ENCODE data around the gene ELFN1. TPM values are rescaled to one million over a fixed set of nuclear protein-coding genes. Genes with fewer than 3 reads are reported as not detected.

Gene ELFN1
- total and polyA plus RNA-seq, 12 donors, result 0.05 to 2.8 (median 0.86) TPM

DNA sequence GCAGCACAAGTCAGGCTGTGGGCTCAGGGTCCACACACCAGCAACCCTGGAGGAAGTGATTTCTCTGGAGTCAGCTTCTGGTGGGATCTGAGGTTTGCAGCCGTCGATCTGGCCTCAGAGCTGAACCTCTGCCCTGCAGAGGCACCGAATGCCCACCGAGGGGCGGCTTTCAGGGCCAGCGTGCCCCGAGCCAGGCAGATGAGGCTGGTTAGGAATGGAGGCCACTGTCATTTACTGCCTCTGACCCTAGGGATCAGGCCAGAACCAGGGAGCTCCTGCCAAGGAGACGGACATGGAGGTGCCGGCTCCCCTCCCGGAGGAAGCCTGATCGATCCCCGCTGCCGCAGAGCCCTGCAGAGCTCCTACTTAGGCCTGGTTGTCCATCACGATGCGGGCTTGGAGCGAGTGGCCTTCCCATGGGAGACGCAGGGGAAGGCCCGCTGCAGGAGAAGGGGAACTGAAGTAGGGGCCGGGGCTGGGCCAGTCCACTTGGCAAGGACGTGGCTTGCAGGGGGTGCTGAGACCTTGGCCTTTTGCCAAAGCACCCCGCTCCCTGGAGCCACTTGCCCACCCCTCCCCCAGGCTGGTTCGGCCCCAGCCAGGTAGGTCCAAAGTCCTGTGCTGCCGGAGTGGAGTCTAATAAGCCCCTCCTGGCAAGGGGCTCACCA lies 19.6 kb upstream of the ELFN1 start:
- Histone ChIP-seq H3K4me1 (replicated peaks in 1 of 2) (peaks cover 0 to 14% of the 10 kb centered on the region in 2 donors), H3K27ac (no peak overlapping the region), H3K27me3 (no peaks in the 10 kb centered on the region), H3K36me3 (replicated peaks in 1 of 2) (no peaks in the 10 kb centered on the region), H3K9me3 (replicated peaks in 1 of 3) (no peaks in the 10 kb centered on the region), H3K4me3 (no peak overlapping the region)
- no peak for DNase-seq
- TF ChIP-seq, protein P1, sequence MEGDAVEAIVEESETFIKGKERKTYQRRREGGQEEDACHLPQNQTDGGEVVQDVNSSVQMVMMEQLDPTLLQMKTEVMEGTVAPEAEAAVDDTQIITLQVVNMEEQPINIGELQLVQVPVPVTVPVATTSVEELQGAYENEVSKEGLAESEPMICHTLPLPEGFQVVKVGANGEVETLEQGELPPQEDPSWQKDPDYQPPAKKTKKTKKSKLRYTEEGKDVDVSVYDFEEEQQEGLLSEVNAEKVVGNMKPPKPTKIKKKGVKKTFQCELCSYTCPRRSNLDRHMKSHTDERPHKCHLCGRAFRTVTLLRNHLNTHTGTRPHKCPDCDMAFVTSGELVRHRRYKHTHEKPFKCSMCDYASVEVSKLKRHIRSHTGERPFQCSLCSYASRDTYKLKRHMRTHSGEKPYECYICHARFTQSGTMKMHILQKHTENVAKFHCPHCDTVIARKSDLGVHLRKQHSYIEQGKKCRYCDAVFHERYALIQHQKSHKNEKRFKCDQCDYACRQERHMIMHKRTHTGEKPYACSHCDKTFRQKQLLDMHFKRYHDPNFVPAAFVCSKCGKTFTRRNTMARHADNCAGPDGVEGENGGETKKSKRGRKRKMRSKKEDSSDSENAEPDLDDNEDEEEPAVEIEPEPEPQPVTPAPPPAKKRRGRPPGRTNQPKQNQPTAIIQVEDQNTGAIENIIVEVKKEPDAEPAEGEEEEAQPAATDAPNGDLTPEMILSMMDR (IDR thresholded peaks at IDR 0.05), result no peak
- TF ChIP-seq POLR2A (IDR thresholded peaks at IDR 0.05), result no peak
- WGBS, 4 donors, result 60 to 94% (median 83%) methylated on average over 1 to 23 of the region's 23 CpGs
- intact Hi-C loops (cut with DNase I), result no loop called here

DNA sequence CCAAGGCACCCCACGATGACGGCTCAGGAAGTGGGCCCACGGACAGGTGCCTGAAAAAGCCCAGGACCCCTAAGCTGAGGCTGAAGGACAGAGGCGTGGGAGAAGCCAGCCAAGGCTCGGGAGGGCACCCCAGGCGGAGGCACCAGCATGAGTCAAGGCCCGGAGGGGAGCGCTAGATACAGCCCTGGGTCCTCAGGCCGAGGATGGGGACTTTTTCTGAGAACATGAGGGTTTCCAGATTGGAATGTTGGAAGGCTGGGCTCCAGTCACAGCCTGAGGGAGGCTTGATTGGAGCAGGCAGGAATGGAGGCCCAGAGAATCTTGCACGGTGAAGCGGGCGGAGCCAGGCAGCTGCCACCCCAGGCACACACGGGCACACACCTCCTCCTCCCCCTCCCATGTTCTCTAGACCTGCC lies 19.0 kb upstream of the ELFN1 start:
- Histone ChIP-seq H3K36me3 (replicated peaks in 1 of 2) (no peaks in the 10 kb centered on the region), H3K9me3 (replicated peaks in 1 of 3) (no peaks in the 10 kb centered on the region), H3K4me3 (no peak overlapping the region), H3K27me3 (no peaks in the 10 kb centered on the region), H3K4me1 (replicated peaks in 1 of 2) (peaks cover 0 to 14% of the 10 kb centered on the region in 2 donors), H3K27ac (no peak overlapping the region)
- TF ChIP-seq, protein P1 (IDR thresholded peaks at IDR 0.05), result no peak
- intact Hi-C loops (cut with DNase I), result no loop called here
- no peak for DNase-seq
- 83 to 86% (median 85%) methylated on average over 9 to 13 of the region's 13 CpGs for WGBS, 4 donors

DNA sequence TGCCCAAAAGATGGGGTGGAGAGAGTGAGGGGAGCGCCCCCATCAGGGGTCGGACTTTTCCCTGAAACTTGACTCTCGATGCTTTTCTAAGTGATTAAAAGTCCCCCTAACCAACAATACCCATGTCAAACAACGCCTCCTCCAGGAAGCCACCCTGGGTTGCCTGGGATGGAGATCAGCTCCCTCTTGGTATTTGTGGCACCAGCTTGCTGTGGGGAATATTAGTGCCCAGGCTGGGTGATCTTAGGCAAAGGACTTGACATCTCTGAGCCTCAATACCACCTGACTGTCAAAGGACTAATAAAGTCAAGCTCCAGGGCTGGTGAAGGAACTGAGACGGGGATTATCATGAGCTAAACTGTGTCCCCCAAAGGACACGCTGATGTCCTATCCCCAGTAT lies 18.2 kb upstream of the ELFN1 start:
- Histone ChIP-seq H3K27ac (no peak overlapping the region), H3K9me3 (replicated peaks in 1 of 3) (no peaks in the 10 kb centered on the region), H3K36me3 (replicated peaks in 1 of 2) (no peaks in the 10 kb centered on the region), H3K4me3 (no peak overlapping the region), H3K27me3 (peaks cover 4% of the 10 kb centered on the region), H3K4me1 (replicated peaks in 1 of 2) (peaks cover 0 to 14% of the 10 kb centered on the region in 2 donors)
- DNase-seq, result no peak
- intact Hi-C loops (cut with DNase I), result no loop called here
- 73 to 84% (median 82%) methylated on average over 2 to 6 of the region's 6 CpGs for WGBS, 4 donors
- TF ChIP-seq, protein P1 (IDR thresholded peaks at IDR 0.05), result no peak
- no peak for TF ChIP-seq POLR2A (IDR thresholded peaks at IDR 0.05)

DNA sequence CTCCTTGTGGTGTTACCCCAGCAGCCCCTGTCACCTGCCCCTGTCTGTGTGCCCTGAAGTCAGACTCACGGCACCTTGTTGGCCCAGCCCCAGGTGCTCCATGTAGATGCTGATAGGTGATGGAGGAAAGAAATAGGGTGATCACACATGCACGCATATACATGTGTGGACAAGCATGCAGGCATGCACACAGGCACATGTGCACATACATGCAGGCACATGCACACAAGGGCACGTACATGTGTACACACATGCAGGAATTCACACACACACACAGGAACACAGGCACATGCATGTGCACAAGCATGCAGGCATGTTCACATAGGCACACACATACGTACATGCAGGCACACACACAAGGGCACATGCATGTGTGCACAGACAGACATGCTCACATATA lies 16.6 kb upstream of the ELFN1 start:
- Histone ChIP-seq H3K9me3 (replicated peaks in 1 of 3) (no peaks in the 10 kb centered on the region), H3K4me1 (replicated peaks in 1 of 2) (peaks cover 0 to 2% of the 10 kb centered on the region in 2 donors), H3K4me3 (no peak overlapping the region), H3K27me3 (peaks cover 4% of the 10 kb centered on the region), H3K27ac (no peak overlapping the region), H3K36me3 (replicated peaks in 1 of 2) (no peaks in the 10 kb centered on the region)
- WGBS, 4 donors, result 85 to 93% (median 87%) methylated on average over 4 of the region's 4 CpGs
- no peak for DNase-seq
- TF ChIP-seq POLR2A (IDR thresholded peaks at IDR 0.05), result no peak
- TF ChIP-seq, protein P1 (IDR thresholded peaks at IDR 0.05), result no peak
- intact Hi-C loops (cut with DNase I), result no loop called here
